GM18867 (cell line): ENCODE data around the gene TAMALIN.

Source experiments
- ATAC-seq: cut with Tn5 transposase; IDR thresholded peaks from one replicate; pipeline ENCODE4 v1.9.1; 2021; ENCODE audit warnings: mild to moderate bottlenecking, moderate library complexity; ENCODE audit not compliant: unreplicated experiment

Gene TAMALIN

DNA sequence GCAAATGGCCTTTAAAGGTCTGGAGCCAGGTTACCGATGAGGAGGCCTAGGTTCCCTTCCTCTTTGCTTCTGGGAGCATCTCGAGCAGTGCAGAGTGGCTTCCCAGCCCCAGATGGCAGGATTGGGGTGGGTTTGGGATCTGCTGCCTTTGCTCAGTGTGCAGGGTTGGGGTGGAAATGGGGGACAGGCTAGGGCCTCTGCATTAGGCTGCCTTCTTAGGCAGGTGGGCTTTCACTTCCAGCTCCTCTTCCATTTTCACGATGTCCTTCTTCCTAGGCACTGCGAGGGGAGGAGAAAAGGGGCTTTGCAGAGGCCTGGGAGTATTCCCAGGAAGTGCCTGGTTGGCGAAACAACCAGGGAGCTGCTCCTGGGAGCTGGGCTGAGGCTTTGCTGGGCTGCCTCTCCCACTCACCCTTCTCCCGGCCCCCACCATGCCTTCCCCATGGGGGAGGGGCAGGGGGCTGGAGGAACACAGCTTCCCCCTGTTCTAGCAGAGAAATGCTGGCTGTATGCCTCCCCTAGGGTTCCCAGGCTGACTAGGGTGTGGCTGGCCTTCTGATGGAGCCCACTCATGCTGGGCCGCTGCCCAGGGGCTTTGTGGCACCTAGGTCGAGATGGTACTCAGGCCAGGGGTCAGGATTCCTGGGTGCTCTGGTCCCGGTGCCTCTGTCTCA lies 46.9 kb downstream of the TAMALIN start:
- ATAC-seq: no peak

DNA sequence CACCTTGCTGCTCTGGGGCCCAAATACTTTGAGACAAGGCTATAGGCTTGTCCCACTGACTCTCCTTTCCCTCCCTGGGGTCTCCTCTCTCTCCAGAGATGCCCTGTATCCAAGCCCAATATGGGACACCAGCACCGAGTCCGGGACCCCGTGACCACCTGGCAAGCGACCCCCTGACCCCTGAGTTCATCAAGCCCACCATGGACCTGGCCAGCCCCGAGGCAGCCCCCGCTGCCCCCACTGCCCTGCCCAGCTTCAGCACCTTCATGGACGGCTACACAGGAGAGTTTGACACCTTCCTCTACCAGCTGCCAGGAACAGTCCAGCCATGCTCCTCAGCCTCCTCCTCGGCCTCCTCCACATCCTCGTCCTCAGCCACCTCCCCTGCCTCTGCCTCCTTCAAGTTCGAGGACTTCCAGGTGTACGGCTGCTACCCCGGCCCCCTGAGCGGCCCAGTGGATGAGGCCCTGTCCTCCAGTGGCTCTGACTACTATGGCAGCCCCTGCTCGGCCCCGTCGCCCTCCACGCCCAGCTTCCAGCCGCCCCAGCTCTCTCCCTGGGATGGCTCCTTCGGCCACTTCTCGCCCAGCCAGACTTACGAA lies 47.6 kb downstream of the TAMALIN start:
- no peak for ATAC-seq

DNA sequence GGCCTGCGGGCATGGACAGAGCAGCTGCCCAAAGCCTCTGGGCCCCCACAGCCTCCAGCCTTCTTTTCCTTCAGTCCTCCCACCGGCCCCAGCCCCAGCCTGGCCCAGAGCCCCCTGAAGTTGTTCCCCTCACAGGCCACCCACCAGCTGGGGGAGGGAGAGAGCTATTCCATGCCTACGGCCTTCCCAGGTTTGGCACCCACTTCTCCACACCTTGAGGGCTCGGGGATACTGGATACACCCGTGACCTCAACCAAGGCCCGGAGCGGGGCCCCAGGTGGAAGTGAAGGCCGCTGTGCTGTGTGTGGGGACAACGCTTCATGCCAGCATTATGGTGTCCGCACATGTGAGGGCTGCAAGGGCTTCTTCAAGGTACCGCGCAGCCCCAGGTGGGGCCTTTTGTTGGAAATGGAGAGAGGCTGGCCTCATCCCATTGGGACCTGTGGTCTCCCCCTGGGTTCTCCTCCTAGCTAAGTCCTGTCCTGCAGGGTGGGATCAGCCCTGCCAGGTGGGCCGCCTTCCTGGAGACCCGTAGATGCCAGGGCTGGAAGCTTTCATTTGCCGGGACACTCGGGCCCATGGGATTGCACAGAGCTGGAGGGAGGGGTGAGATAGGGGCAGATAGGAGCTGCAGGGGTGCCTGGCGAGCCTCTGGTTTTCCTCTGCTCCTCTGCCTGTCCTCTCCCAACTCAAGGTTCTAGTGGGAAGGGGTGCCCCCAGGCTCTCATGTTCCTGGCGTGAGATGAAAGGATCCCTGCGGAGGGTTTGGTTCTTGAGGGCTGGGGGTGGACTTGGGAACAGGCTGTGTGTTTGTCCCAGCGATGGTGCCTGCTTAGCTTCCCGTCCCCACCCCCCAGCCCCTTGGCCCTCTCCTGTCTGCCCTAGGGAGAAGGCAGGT lies 48.3 kb downstream of the TAMALIN start:
- no peak for ATAC-seq

- ATAC-seq: no peak
Observed at GRCh38 chr12:52055731-52056711, 49.3 kb downstream of the TAMALIN start.

DNA sequence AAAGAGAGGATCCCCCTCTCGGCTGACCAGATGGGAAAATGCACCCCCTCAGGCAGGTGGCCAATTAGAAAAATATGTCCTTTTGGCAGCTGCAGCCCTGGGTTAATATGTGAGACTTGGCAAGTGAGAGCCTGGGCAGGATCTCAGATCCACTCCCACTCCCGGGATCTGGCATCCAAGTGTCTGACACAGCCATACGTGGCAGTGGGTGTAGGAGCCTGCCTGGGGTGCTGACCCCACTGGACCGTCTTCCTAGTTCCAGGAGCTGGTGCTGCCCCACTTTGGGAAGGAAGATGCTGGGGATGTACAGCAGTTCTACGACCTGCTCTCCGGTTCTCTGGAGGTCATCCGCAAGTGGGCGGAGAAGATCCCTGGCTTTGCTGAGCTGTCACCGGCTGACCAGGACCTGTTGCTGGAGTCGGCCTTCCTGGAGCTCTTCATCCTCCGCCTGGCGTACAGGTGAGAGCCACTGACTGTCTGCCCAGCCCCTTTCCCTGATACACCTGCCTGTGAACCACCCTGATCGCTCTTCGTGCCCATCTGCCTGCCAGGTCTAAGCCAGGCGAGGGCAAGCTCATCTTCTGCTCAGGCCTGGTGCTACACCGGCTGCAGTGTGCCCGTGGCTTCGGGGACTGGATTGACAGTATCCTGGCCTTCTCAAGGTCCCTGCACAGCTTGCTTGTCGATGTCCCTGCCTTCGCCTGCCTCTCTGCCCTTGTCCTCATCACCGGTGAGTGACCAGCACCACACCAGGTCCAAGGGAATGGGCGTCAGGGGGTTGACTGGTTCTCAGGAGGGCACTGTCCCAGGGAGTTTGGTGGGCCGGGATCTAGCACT lies 50.3 kb downstream of the TAMALIN start:
- ATAC-seq: no peak

GRCh38 chr12:52057638-52058576 lies 51.2 kb downstream of the TAMALIN start:
- ATAC-seq: no peak

GRCh38 chr12:52058631-52059361 lies 52.0 kb downstream of the TAMALIN start:
- ATAC-seq: no peak

DNA sequence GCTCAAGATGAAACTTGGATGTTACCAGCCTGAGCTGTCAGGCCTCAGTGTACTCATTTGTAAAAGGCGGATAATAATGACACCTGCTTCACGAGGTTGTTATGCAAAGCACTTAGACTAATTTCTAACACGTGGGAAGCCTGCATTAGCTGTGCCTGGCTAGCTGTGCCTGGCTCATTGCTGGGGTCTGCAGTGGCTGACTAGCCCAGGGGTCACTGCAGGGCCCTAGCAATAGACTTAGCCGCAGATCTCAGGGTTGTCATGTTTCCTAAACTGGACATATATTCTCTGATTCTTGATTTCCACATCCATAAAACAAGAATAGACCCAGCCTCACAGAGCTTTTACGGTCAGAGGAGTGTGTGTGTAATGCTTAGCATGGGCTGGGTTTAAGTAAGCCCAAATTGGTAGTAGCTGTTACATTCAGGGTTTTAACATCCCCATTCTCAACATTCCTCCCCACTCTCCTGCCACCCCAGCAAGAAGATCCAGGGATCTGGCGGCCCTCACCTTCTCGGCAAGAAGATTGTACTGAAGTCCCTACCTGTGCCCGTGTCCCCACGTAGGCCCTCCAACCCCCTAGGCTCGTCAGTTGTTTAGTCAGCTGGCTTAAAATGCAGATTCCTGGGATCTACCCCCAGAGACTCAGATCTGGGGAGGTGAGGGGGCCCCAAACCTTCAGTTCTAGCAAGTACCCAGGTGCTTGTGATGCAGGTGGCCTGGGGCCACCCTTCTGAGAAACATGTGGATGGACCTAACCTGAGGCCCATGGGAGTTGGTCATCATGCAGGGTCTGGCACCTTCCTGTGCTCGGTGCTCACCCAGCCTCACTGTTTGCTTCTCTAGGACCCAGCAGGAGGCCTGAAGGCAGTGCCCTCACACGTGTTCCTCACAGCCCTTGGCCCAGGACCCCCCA lies 53.1 kb downstream of the TAMALIN start:
- ATAC-seq: no peak

DNA sequence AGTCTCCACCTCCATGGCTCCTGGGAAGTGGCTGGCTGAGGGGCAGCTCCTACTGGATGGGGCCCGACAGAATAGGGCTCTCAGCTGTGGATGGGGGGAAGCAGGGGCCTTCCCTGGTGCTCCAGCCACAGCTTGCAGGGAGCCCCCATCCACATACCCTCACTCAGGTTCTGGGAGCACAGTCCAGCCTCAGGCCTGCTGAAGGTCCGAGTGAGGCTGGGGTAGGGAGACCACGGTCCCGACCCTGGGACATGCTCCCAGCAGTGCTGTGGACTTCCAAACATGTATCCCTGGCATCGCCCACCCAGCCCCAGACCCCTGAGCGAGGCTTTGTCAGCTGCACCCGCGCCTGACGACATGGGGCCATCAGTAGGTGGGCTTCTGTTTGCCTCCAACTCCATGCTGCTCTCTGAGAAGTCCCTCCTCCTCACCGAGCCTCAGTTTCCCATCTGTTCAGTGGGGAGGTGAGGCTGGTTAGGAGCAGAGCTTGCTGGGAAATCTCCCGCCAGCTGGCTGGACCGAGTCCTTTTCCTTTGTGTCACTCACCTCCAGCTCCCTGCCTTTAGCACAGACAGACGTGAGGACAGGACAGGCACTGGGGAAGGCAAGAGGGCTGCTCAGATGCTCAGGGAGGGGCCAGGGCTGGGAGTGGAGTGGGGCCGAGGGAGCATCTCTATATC lies 53.9 kb downstream of the TAMALIN start:
- ATAC-seq: no peak

GRCh38 chr12:52061470-52062166 lies 54.9 kb downstream of the TAMALIN start:
- no peak for ATAC-seq

- no peak for ATAC-seq
Observed at GRCh38 chr12:52062167-52063081, 55.7 kb downstream of the TAMALIN start.

GRCh38 chr12:52063082-52063924 lies 56.6 kb downstream of the TAMALIN start:
- ATAC-seq: no peak

DNA sequence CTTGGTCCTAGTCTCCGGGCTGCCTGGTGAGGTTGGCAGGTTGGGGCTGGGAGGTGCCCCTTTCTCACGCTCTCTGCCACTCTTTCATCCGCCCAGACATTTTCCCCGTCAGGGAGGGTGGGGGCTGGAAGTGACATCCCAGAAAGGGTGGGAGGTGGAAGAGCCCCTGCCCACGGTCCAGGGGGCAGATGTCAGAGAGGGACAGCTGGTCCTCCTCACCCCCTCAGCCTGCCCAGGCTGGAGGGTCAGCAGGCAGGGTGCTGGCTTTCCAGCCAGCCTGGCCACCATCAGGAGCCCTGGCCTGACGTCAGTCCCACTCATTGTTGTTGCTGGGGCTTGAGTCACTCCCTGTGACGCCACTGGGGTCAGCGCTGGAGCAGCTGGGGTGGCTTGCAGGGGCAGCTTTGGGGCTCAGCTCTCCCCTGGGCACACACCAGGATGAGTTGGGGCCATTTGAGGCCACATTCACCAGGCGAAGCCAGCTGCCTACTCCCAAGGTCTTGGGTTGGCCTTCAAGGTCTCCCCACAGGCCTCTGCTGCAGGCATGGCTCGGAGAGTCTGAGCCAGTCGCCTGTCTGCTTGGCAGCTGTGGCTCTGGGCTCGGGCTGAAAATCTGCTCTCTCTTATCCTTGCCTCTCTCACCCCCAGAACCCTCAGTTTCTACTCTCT lies 57.4 kb downstream of the TAMALIN start:
- no peak for ATAC-seq
